CD4-positive, CD25-positive, alpha-beta regulatory T cell (primary cell): ENCODE measurements around the gene STX4. TPM values are rescaled to one million over a fixed set of nuclear protein-coding genes. Genes with fewer than 3 reads are reported as not detected.

Experiments used
- ATAC-seq, 2 donors: fragments of 150-1000 bp; cut with Tn5 transposase; one replicate each; pipeline ENCODE4 v1.10.0; 2021; ENCODE audit warnings: low read depth in 2 of 2, moderate number of reproducible peaks in 2 of 2, moderate library complexity in 1 of 2
- DNase-seq, 3 donors: peaks; one replicate each; pipeline versions ENCODE4 v3.0.0 to v3.0.0-alpha.2; 2012 to 2022; ENCODE audit warnings: mixed read lengths in 1 of 3
- H3K27ac ChIP-seq: one replicate; pipeline ENCODE4 v1.7.0; 2013; ENCODE audit warnings: mild to moderate bottlenecking, low read length; ENCODE audit not compliant: insufficient read depth, poor library complexity, severe bottlenecking
- H3K27me3 ChIP-seq: one replicate; pipeline ENCODE4 v1.7.0; 2013; ENCODE audit warnings: low read length; ENCODE audit not compliant: control insufficient read depth, insufficient read depth
- H3K36me3 ChIP-seq: one replicate; pipeline ENCODE4 v1.7.0; 2013; ENCODE audit warnings: mild to moderate bottlenecking, low read length, moderate library complexity; ENCODE audit not compliant: control insufficient read depth, insufficient read depth
- H3K4me1 ChIP-seq: 2 replicates; pipeline ENCODE4 v1.7.0; 2013; ENCODE audit warnings: mild to moderate bottlenecking, low read length; ENCODE audit not compliant: insufficient read depth, control insufficient read depth, poor library complexity, severe bottlenecking
- H3K4me3 ChIP-seq: one replicate; pipeline ENCODE4 v1.7.0; 2013; ENCODE audit warnings: low read depth, mild to moderate bottlenecking, low read length, moderate library complexity
- H3K9me3 ChIP-seq, 2 experiments: 1 replicate in 1 of 2; 2 replicates in 1 of 2; pipeline ENCODE4 v1.7.0; 2013; ENCODE audit warnings: low read length in 2 of 2, mild to moderate bottlenecking in 1 of 2, moderate library complexity in 1 of 2; ENCODE audit not compliant: control insufficient read depth in 2 of 2
- H3K27ac Mint-ChIP-seq, 3 donors: one replicate each; pipeline ENCODE4 v1.8.0; 2020 to 2022; ENCODE audit warnings: mild to moderate bottlenecking in 3 of 3, mixed read lengths in 3 of 3, moderate library complexity in 2 of 3
- H3K27me3 Mint-ChIP-seq: one replicate; pipeline ENCODE4 v1.8.0; 2022; ENCODE audit warnings: mild to moderate bottlenecking, mixed read lengths
- H3K36me3 Mint-ChIP-seq: one replicate; pipeline ENCODE4 v1.8.0; 2020; ENCODE audit warnings: mixed read lengths
- H3K4me1 Mint-ChIP-seq, 4 donors: one replicate each; pipeline ENCODE4 v1.8.0; 2020 to 2022; ENCODE audit warnings: mixed read lengths in 4 of 4, mild to moderate bottlenecking in 1 of 4
- H3K4me3 Mint-ChIP-seq, 4 donors: one replicate each; pipeline ENCODE4 v1.8.0; 2020 to 2022; ENCODE audit warnings: mild to moderate bottlenecking in 4 of 4, mixed read lengths in 4 of 4, moderate library complexity in 3 of 4
- H3K9me3 Mint-ChIP-seq, 7 donors: one replicate each; pipeline ENCODE4 v1.8.0; 2020 to 2022; ENCODE audit warnings: mixed read lengths in 7 of 7, mild to moderate bottlenecking in 3 of 7, moderate library complexity in 2 of 7
- polyA plus RNA-seq, 4 donors: library from polyadenylated mRNA; unstranded; fragments of 300-500 nt; fragmentation: Illumina TruSeq; gene quantifications; one replicate each; pipeline ENCODE4 v1.2.3, GENCODE V29; 2021
- total RNA-seq: library from RNA; stranded (reverse); gene quantifications from one replicate; pipeline ENCODE4 v1.2.3, GENCODE V29; 2022

STX4 gene
- total and polyA plus RNA-seq, 5 donors from 2014 or later, result 19.1 to 80.7 (median 27.2) TPM

GRCh38 chr16:31081428-31082351 lies 48.3 kb downstream of the STX4 start:
- H3K36me3 Mint-ChIP-seq, result peaks cover 23% of the 10 kb centered on the region
- H3K4me3 Mint-ChIP-seq, result peak overlapping the region in 1 of 4 donors; percentile 81
- ATAC-seq (no peak), DNase-seq (no peak)
- H3K9me3 Mint-ChIP-seq, result no peaks in the 10 kb centered on the region
- H3K27ac Mint-ChIP-seq, result peak overlapping the region in 1 of 3 donors; percentile 69
- H3K4me1 ChIP-seq, result peaks cover 2% of the 10 kb centered on the region
- H3K9me3 ChIP-seq, result no peaks in the 10 kb centered on the region
- H3K27me3 ChIP-seq, result no peaks in the 10 kb centered on the region
- no peak overlapping the region for H3K27ac ChIP-seq
- H3K4me1 Mint-ChIP-seq, result peaks cover 0 to 29% (median 2%) of the 10 kb centered on the region in 4 donors
- peaks cover 37% of the 10 kb centered on the region for H3K36me3 ChIP-seq
- no peak overlapping the region for H3K4me3 ChIP-seq
- H3K27me3 Mint-ChIP-seq, result no peaks in the 10 kb centered on the region

GRCh38 chr16:31082368-31083045 lies 49.1 kb downstream of the STX4 start:
- H3K4me1 Mint-ChIP-seq, result peaks cover 0 to 29% (median 2%) of the 10 kb centered on the region in 4 donors
- peak overlapping the region in 1 of 4 donors; percentile 81 for H3K4me3 Mint-ChIP-seq
- H3K9me3 ChIP-seq, result no peaks in the 10 kb centered on the region
- H3K4me3 ChIP-seq, result no peak overlapping the region
- H3K27ac ChIP-seq, result no peak overlapping the region
- no peak for ATAC-seq
- no peaks in the 10 kb centered on the region for H3K9me3 Mint-ChIP-seq
- H3K27me3 ChIP-seq, result no peaks in the 10 kb centered on the region
- peaks cover 2% of the 10 kb centered on the region for H3K4me1 ChIP-seq
- H3K36me3 ChIP-seq, result peaks cover 29% of the 10 kb centered on the region
- no peak for DNase-seq
- H3K27me3 Mint-ChIP-seq, result no peaks in the 10 kb centered on the region
- H3K36me3 Mint-ChIP-seq, result peaks cover 22% of the 10 kb centered on the region
- peak overlapping the region in 1 of 3 donors; percentile 69 for H3K27ac Mint-ChIP-seq

GRCh38 chr16:31083081-31083480 lies 49.7 kb downstream of the STX4 start:
- DNase-seq (no peak), ATAC-seq (no peak)
- Mint-ChIP-seq H3K36me3 (peaks cover 16% of the 10 kb centered on the region), H3K27me3 (no peaks in the 10 kb centered on the region), H3K9me3 (no peaks in the 10 kb centered on the region), H3K27ac (no peak overlapping the region), H3K4me3 (no peak overlapping the region), H3K4me1 (peaks cover 0 to 23% (median 2%) of the 10 kb centered on the region in 4 donors)
- Histone ChIP-seq H3K4me3 (no peak overlapping the region), H3K36me3 (peaks cover 23% of the 10 kb centered on the region), H3K9me3 (no peaks in the 10 kb centered on the region), H3K27me3 (no peaks in the 10 kb centered on the region), H3K4me1 (peaks cover 2% of the 10 kb centered on the region), H3K27ac (no peak overlapping the region)

GRCh38 chr16:31083556-31083955 lies 50.2 kb downstream of the STX4 start:
- no peak overlapping the region for H3K4me3 ChIP-seq
- no peaks in the 10 kb centered on the region for H3K27me3 ChIP-seq
- DNase-seq (no peak), ATAC-seq (no peak)
- peaks cover 12% of the 10 kb centered on the region for H3K36me3 Mint-ChIP-seq
- peaks cover 0 to 19% (median 2%) of the 10 kb centered on the region in 4 donors for H3K4me1 Mint-ChIP-seq
- H3K27ac Mint-ChIP-seq, result peak overlapping the region in 1 of 3 donors; percentile 76
- no peaks in the 10 kb centered on the region for H3K9me3 Mint-ChIP-seq
- peaks cover 19% of the 10 kb centered on the region for H3K36me3 ChIP-seq
- peaks cover 2% of the 10 kb centered on the region for H3K4me1 ChIP-seq
- H3K27ac ChIP-seq, result no peak overlapping the region
- H3K27me3 Mint-ChIP-seq, result no peaks in the 10 kb centered on the region
- no peak overlapping the region for H3K4me3 Mint-ChIP-seq
- H3K9me3 ChIP-seq, result no peaks in the 10 kb centered on the region

GRCh38 chr16:31083981-31084380 lies 50.6 kb downstream of the STX4 start:
- peaks cover 7% of the 10 kb centered on the region for H3K36me3 Mint-ChIP-seq
- peaks cover 17% of the 10 kb centered on the region for H3K36me3 ChIP-seq
- no peak overlapping the region for H3K4me3 ChIP-seq
- H3K4me1 ChIP-seq, result peaks cover 2% of the 10 kb centered on the region
- peaks cover 0 to 15% (median 2%) of the 10 kb centered on the region in 4 donors for H3K4me1 Mint-ChIP-seq
- no peaks in the 10 kb centered on the region for H3K27me3 Mint-ChIP-seq
- no peaks in the 10 kb centered on the region for H3K9me3 Mint-ChIP-seq
- no peak overlapping the region for H3K4me3 Mint-ChIP-seq
- ATAC-seq (no peak), DNase-seq (no peak)
- H3K27ac ChIP-seq, result no peak overlapping the region
- H3K9me3 ChIP-seq, result no peaks in the 10 kb centered on the region
- peak overlapping the region in 1 of 3 donors; percentile 76 for H3K27ac Mint-ChIP-seq
- H3K27me3 ChIP-seq, result no peaks in the 10 kb centered on the region

GRCh38 chr16:31084584-31085302 lies 51.4 kb downstream of the STX4 start:
- Histone ChIP-seq H3K4me3 (no peak overlapping the region), H3K9me3 (no peaks in the 10 kb centered on the region), H3K27ac (no peak overlapping the region), H3K36me3 (peaks cover 17% of the 10 kb centered on the region), H3K27me3 (no peaks in the 10 kb centered on the region), H3K4me1 (peaks cover 2% of the 10 kb centered on the region)
- Mint-ChIP-seq H3K9me3 (no peaks in the 10 kb centered on the region), H3K27me3 (no peaks in the 10 kb centered on the region), H3K36me3 (peaks cover 6% of the 10 kb centered on the region), H3K4me3 (no peak overlapping the region), H3K27ac (no peak overlapping the region), H3K4me1 (peaks cover 0 to 13% (median 2%) of the 10 kb centered on the region in 4 donors)
- ATAC-seq (no peak), DNase-seq (no peak)

- H3K9me3 ChIP-seq, result no peaks in the 10 kb centered on the region
- Mint-ChIP-seq H3K4me3 (no peak overlapping the region), H3K4me1 (peaks cover 0 to 13% (median 2%) of the 10 kb centered on the region in 4 donors), H3K36me3 (peaks cover 6% of the 10 kb centered on the region), H3K27me3 (no peaks in the 10 kb centered on the region), H3K27ac (peak overlapping the region in 1 of 3 donors; percentile 71), H3K9me3 (no peaks in the 10 kb centered on the region)
- H3K4me1 ChIP-seq, result peaks cover 2% of the 10 kb centered on the region
- H3K4me3 ChIP-seq, result no peak overlapping the region
- peaks cover 11% of the 10 kb centered on the region for H3K36me3 ChIP-seq
- no peak for DNase-seq
- ATAC-seq, result no peak
- H3K27me3 ChIP-seq, result no peaks in the 10 kb centered on the region
- no peak overlapping the region for H3K27ac ChIP-seq
Observed at GRCh38 chr16:31085411-31085810, 52.1 kb downstream of the STX4 start.
